HG03280 (cell line): ENCODE data around the gene OS9.
"Not testable (repeated sequence)": the region's sequence is repeated elsewhere in the genome, so short reads cannot be mapped to it uniquely, and the experiment has no call there.

ENCODE experiments used
- ATAC-seq: cut with Tn5 transposase; IDR thresholded peaks from one replicate; pipeline ENCODE4 v1.9.1; 2021; ENCODE audit warnings: mild to moderate bottlenecking, moderate library complexity; ENCODE audit not compliant: unreplicated experiment

The OS9 gene

GRCh38 chr12:57693659-57694458, at the start of gene OS9:
OS9 (plus strand) TSS chr12:57694132; CDS start chr12:57694162, 30 bp downstream.
- peak; percentile 97 for ATAC-seq

GRCh38 chr12:57645990-57646658, 47.8 kb upstream of the OS9 start:
- not testable (repeated sequence) for ATAC-seq

- not testable (repeated sequence) for ATAC-seq
Measured at GRCh38 chr12:57646659-57647049, 47.3 kb upstream of the OS9 start.

GRCh38 chr12:57654042-57654441, 39.9 kb upstream of the OS9 start:
- no peak for ATAC-seq

- ATAC-seq, result no peak
Measured at GRCh38 chr12:57655541-57656240, 38.2 kb upstream of the OS9 start.

- ATAC-seq, result not testable (repeated sequence)
Measured at GRCh38 chr12:57656408-57656807, 37.5 kb upstream of the OS9 start.

GRCh38 chr12:57657744-57658143, 36.2 kb upstream of the OS9 start:
- ATAC-seq, result no peak

GRCh38 chr12:57658890-57659289, 35.0 kb upstream of the OS9 start:
- no peak for ATAC-seq

- no peak for ATAC-seq
Measured at GRCh38 chr12:57661376-57661775, 32.6 kb upstream of the OS9 start.

GRCh38 chr12:57665066-57665820, 28.7 kb upstream of the OS9 start:
- not testable (repeated sequence) for ATAC-seq

- ATAC-seq, result no peak
Measured at GRCh38 chr12:57666897-57667296, 27.0 kb upstream of the OS9 start.

- not testable (repeated sequence) for ATAC-seq
Measured at GRCh38 chr12:57669691-57670090, 24.2 kb upstream of the OS9 start.

- not testable (repeated sequence) for ATAC-seq
Measured at GRCh38 chr12:57671811-57672210, 22.1 kb upstream of the OS9 start.

GRCh38 chr12:57672801-57673200, 21.1 kb upstream of the OS9 start:
- ATAC-seq, result no peak

- ATAC-seq, result no peak
Measured at GRCh38 chr12:57674691-57675090, 19.2 kb upstream of the OS9 start.

- not testable (repeated sequence) for ATAC-seq
Measured at GRCh38 chr12:57677947-57678346, 16.0 kb upstream of the OS9 start.

GRCh38 chr12:57679697-57680096, 14.2 kb upstream of the OS9 start:
- no peak for ATAC-seq

GRCh38 chr12:57687862-57688261, 6.1 kb upstream of the OS9 start:
- no peak for ATAC-seq

GRCh38 chr12:57688931-57689330, 5.0 kb upstream of the OS9 start:
- no peak for ATAC-seq

- ATAC-seq, result no peak
Measured at GRCh38 chr12:57692500-57692899, 1.4 kb upstream of the OS9 start.

- no peak for ATAC-seq
Measured at GRCh38 chr12:57693317-57693658, 644 bp upstream of the OS9 start.
